ENCODE measurements around the gene VTCN1.

Gene VTCN1

DNA sequence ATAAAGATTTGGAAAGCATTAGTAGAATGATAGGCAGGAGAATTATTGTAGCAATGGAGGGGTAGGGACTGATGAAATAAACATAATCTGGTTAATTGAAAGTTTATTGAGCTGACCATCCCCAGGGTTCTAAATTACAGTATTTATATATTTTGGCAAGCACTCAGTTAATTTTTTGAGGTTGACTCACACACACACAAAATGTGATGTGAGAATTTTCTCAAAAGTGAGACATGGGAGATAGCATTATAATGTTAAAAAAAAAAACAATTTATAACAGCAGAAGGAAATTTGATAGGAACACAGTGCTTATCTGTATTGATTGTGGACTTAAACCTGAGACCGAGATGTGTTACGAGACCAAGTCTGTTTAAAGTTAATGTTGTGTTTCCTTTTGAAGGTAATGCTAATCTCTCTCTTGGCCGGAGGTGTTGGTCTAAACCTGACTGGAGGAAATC lies 113.7 kb downstream of the VTCN1 start:
- no peak for DNase-seq (ENCODE audit: low read depth in 2 of 2)

GRCh38 chr1:117094841-117095604 lies 115.7 kb downstream of the VTCN1 start:
- no peak for DNase-seq (ENCODE audit: low read depth in 2 of 2)

DNA sequence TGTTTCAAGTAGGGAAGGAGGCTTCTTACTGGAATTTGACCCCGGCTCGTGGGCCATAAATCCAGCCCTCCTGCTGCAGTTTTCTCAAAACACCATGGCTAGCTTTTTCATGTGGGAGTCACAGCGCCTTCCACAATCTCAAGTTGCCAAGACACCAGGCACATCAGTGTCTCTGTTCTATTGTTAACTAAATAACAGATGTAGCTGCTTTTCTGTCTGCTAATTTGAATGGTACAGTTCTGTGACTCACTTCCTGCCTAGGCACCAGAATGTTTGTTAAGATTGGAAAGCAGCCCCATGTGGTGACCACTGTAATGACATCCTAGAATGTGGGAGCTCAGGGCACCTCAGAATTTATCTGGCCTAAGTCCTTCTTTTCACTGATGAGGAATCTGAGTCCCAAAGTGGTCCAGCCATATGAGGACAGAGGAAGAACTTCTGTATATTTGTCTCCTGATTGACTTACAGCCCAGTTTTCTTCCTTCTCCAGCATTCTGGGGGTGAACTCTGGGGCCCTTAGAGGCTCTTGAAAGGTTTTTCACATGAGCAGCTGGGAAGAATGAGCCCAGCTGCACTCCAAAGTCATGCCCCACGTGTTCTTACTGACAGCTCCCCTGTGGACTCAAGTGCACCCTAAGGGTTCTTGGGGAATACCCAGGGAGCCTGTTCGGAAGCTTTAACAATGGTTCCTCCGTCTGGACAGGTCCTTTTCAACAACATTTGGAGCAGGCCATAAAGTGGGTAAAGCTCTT lies 116.7 kb downstream of the VTCN1 start:
- peak in 1 of 2 donors; percentile 14 for DNase-seq (ENCODE audit: low read depth in 2 of 2)

Data from activated CD8-positive, alpha-beta memory T cell treated with anti-CD3 and anti-CD28 coated beads for 4 hours (primary cell).